ENCODE results near the gene SYT2.

DNA sequence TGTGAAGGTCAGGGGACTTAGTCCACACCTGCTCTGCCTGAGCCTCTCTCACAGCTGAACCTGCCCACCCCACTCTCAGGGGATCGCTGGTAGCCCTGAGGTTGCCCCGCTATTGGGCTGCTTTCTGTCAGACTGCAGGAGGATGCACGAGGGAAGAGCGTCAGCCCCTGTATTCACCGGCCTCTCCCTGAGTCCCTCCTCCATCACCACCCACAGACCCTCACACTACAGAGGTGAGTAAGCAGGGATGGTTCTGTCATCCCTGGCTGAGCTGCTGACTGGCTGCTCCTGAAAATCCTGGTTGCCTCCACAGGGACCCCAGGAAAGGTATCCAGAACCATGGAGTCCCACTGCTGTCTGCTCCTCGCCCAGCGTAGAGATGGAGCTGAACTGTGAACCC is 118.7 kb downstream of the SYT2 start:
- TF ChIP-seq, protein P1, sequence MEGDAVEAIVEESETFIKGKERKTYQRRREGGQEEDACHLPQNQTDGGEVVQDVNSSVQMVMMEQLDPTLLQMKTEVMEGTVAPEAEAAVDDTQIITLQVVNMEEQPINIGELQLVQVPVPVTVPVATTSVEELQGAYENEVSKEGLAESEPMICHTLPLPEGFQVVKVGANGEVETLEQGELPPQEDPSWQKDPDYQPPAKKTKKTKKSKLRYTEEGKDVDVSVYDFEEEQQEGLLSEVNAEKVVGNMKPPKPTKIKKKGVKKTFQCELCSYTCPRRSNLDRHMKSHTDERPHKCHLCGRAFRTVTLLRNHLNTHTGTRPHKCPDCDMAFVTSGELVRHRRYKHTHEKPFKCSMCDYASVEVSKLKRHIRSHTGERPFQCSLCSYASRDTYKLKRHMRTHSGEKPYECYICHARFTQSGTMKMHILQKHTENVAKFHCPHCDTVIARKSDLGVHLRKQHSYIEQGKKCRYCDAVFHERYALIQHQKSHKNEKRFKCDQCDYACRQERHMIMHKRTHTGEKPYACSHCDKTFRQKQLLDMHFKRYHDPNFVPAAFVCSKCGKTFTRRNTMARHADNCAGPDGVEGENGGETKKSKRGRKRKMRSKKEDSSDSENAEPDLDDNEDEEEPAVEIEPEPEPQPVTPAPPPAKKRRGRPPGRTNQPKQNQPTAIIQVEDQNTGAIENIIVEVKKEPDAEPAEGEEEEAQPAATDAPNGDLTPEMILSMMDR (conservative IDR thresholded peaks at IDR 0.05 in 1 of 2, IDR thresholded peaks at IDR 0.05 in 1 of 2; ENCODE audit: extremely low read depth in 1 of 2, insufficient read depth in 1 of 2, low read depth in 1 of 2, low read length in 2 of 2): no peak
- TF ChIP-seq EZH2 (IDR thresholded peaks at IDR 0.05; ENCODE audit: borderline replicate concordance, low read length): no peak

Data from mammary epithelial cell (primary cell).